Activated T-cell treated with anti-CD3 and anti-CD28 coated beads, Interleukin-2, amount 50 U/mL, for 4 hours (primary cell): ENCODE results near the gene ACBD7. TPM values are rescaled to one million over a fixed set of nuclear protein-coding genes. Genes with fewer than 3 reads are reported as not detected.

Experiments used
- ATAC-seq, 2 donors: fragments of 200-7000 bp; cut with Tn5 transposase; one replicate each; pipeline ENCODE4 v1.10.0; 2021
- DNase-seq: peaks from one replicate; pipeline ENCODE4 v3.0.0-alpha.2; 2020
- H3K27me3 Mint-ChIP-seq: one replicate; pipeline ENCODE4 v1.8.0; 2021; ENCODE audit warnings: low read depth, mixed read lengths
- H3K36me3 Mint-ChIP-seq: one replicate; pipeline ENCODE4 v1.8.0; 2022; ENCODE audit warnings: mixed read lengths; ENCODE audit not compliant: insufficient read depth
- H3K4me1 Mint-ChIP-seq: one replicate; pipeline ENCODE4 v1.8.0; 2021; ENCODE audit warnings: low read depth, mixed read lengths
- H3K4me3 Mint-ChIP-seq: one replicate; pipeline ENCODE4 v1.8.0; 2021; ENCODE audit warnings: mild to moderate bottlenecking, moderate library complexity, mixed read lengths
- H3K9me3 Mint-ChIP-seq: one replicate; pipeline ENCODE4 v1.8.0; 2021; ENCODE audit warnings: mixed read lengths
- total RNA-seq, 3 donors: library from RNA; stranded (reverse); gene quantifications; one replicate each; pipeline ENCODE4 v1.2.1, GENCODE V29; 2021

ACBD7 gene
- total RNA-seq, 3 donors from 2014 or later: 0.23 to 0.79 (median 0.52) TPM

DNA sequence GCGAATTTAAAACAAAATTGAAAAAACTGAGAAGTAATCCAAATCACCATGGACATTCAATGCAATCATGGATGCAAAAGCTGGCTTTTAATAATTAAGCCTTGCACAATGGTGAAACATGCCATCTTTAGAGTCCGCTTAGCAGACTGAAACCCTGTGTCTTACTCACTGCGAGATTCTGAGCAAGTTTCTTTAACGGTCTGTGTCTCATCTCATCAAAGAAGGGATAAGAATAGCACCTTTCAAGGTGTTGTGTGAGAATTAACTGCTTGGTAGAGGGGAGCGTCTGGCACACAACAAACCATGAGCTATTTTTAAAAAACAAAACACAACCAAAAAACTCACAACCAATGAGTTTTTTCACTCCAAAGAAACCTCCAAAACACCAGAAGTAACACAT, 21.4 kb downstream of the ACBD7 start:
- Mint-ChIP-seq H3K27me3 (peaks cover 6% of the 10 kb centered on the region), H3K4me1 (no peaks in the 10 kb centered on the region), H3K9me3 (peaks cover 4% of the 10 kb centered on the region), H3K36me3 (no peaks in the 10 kb centered on the region), H3K4me3 (no peak overlapping the region)
- DNase-seq (no peak), ATAC-seq (no peak)

DNA sequence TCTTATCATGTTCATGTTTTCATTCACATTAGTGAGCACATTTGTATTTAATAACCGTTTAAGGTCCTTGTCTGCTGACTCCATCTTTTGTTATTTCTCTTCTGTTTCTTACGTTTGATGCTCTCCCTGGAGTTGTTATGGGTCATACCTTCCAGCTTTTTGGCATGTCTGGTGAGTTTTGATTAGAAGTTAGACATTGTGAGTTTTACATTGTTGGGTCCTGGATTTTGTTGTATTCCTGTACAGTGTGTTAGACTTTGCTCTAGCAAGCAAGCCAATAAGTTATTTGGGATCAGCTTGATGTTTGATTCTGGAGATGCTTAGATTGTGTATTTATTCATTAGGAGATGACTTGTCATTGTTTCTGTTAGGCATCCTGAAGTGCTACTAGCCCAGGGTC, 27.9 kb downstream of the ACBD7 start:
- H3K9me3 Mint-ChIP-seq: peaks cover 20% of the 10 kb centered on the region

DNA sequence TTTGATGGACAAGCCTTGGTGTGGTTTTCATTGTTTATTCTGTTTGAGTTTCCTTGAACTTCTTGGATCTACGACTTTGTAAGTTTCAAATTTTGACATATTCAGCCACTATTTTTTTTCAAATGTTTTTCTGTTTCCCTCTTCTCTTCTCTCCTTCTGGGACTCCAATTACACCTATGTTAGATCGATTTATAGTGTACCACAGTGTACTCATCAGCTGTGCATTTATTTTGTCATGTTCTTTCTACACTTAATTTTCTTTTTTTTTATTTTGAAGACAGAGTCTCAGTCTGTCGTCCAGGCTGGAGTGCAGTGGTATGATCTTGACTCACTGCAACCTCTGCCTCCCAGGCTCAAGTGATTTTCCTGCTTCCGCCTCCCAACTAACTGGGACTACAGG, 28.7 kb downstream of the ACBD7 start:
- Mint-ChIP-seq H3K27me3 (peaks cover 21% of the 10 kb centered on the region), H3K36me3 (peaks cover 3% of the 10 kb centered on the region), H3K4me3 (no peak overlapping the region), H3K9me3 (peaks cover 17% of the 10 kb centered on the region), H3K4me1 (no peaks in the 10 kb centered on the region)
- ATAC-seq (no peak), DNase-seq (no peak)

More for the DNA sequence above, 27.9 kb downstream of the ACBD7 start:
- Mint-ChIP-seq H3K27me3 (peaks cover 21% of the 10 kb centered on the region), H3K4me3 (no peak overlapping the region), H3K36me3 (peaks cover 3% of the 10 kb centered on the region), H3K4me1 (no peaks in the 10 kb centered on the region)
- DNase-seq: no peak
- ATAC-seq: no peak

GRCh38 chr10:15058689-15059088, 29.9 kb downstream of the ACBD7 start:
- Mint-ChIP-seq H3K9me3 (peaks cover 17% of the 10 kb centered on the region), H3K4me1 (no peaks in the 10 kb centered on the region), H3K36me3 (peaks cover 3% of the 10 kb centered on the region), H3K4me3 (no peak overlapping the region), H3K27me3 (peaks cover 21% of the 10 kb centered on the region)
- DNase-seq (no peak), ATAC-seq (no peak)

GRCh38 chr10:15053061-15053460, 35.5 kb downstream of the ACBD7 start:
- Mint-ChIP-seq H3K9me3 (no peaks in the 10 kb centered on the region), H3K4me1 (no peaks in the 10 kb centered on the region)

GRCh38 chr10:15052121-15052520, 36.5 kb downstream of the ACBD7 start:
- Mint-ChIP-seq H3K4me3 (no peak overlapping the region), H3K36me3 (no peaks in the 10 kb centered on the region), H3K27me3 (peaks cover 2% of the 10 kb centered on the region), H3K4me1 (no peaks in the 10 kb centered on the region), H3K9me3 (no peaks in the 10 kb centered on the region)
- ATAC-seq (no peak), DNase-seq (no peak)

More at GRCh38 chr10:15053061-15053460, 35.5 kb downstream of the ACBD7 start:
- DNase-seq: no peak
- H3K27me3 Mint-ChIP-seq: peaks cover 2% of the 10 kb centered on the region
- H3K4me3 Mint-ChIP-seq: no peak overlapping the region
- H3K36me3 Mint-ChIP-seq: no peaks in the 10 kb centered on the region
- no peak for ATAC-seq

DNA sequence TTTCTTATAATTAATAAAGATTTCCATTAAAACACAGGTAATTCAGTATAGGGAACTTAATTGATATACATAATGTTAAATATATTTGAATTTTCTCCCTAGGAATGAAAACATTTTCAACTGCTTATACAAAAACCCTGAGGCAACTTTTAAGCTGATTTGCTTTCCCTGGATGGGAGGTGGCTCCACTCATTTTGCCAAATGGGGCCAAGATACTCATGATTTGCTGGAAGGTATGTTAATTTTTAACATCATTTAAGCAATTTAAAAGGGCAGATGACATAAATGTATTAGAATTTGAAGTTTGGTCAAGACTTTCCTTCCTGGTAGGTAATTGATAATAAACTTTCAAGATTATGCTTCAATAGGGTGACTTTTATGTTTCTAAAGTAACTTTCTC, 39.0 kb downstream of the ACBD7 start:
- no peak for DNase-seq
- no peaks in the 10 kb centered on the region for H3K36me3 Mint-ChIP-seq
- no peak for ATAC-seq
- peaks cover 3% of the 10 kb centered on the region for H3K4me1 Mint-ChIP-seq
- no peaks in the 10 kb centered on the region for H3K27me3 Mint-ChIP-seq
- no peak overlapping the region for H3K4me3 Mint-ChIP-seq
- no peaks in the 10 kb centered on the region for H3K9me3 Mint-ChIP-seq

DNA sequence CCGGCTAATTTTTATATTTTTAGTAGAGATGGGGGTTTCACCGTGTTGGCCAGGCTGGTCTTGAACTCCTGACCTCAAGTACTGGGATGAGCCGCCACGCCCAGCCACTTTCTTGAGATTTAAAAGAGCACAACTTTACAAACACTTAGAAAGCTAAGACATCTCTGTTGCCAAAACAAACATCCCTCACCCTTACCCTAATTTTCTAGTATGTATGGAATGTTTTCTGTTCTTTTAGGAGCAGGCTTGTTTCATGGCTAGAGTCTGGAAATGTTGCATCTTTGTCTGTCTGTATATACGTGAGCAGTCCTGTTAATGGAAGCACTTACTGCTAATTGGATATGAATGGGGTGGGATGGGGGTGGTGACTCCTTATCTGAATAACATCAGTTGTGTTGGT, 42.0 kb downstream of the ACBD7 start:
- Mint-ChIP-seq H3K9me3 (no peaks in the 10 kb centered on the region), H3K36me3 (no peaks in the 10 kb centered on the region), H3K27me3 (no peaks in the 10 kb centered on the region), H3K4me3 (no peak overlapping the region), H3K4me1 (peaks cover 6% of the 10 kb centered on the region)
- ATAC-seq (no peak), DNase-seq (no peak)

GRCh38 chr10:15045380-15045779, 43.2 kb downstream of the ACBD7 start:
- H3K9me3 Mint-ChIP-seq: no peaks in the 10 kb centered on the region

DNA sequence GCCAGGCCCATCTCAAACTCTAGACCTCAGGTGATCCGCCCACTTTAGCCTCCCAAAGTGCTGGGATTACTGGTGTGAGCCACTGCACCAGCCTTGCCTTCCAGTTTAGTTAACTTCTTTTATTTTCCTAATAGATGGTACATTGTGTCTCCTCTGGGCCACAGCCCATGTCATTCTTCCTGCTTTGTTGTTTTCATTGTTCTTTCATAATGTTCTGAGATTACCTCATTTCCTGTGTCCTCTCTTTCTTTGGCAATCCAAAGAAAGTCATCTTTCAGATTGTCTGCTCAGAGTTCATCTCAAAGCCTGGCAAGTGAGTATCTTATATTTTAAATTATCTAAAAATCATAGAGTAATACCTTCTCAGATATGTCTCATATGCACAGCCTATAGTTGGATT, 44.9 kb downstream of the ACBD7 start, which contains the start of gene OLAH:
Gene OLAH (plus strand): TSS at position 270 of the 400 bp plus-strand sequence. CDS start 3,346 bp downstream, outside the sequence.
- Mint-ChIP-seq H3K4me1 (peaks cover 6% of the 10 kb centered on the region), H3K9me3 (no peaks in the 10 kb centered on the region), H3K36me3 (no peaks in the 10 kb centered on the region), H3K4me3 (no peak within 1 kb of the TSS), H3K27me3 (no peaks in the 10 kb centered on the region)
- DNase-seq (no peak), ATAC-seq (no peak)

More at GRCh38 chr10:15045380-15045779, 43.2 kb downstream of the ACBD7 start:
- Mint-ChIP-seq H3K36me3 (no peaks in the 10 kb centered on the region), H3K27me3 (no peaks in the 10 kb centered on the region), H3K4me3 (no peak overlapping the region), H3K4me1 (peaks cover 6% of the 10 kb centered on the region)
- no peak for ATAC-seq
- no peak for DNase-seq

- H3K9me3 Mint-ChIP-seq: no peaks in the 10 kb centered on the region
- no peaks in the 10 kb centered on the region for H3K36me3 Mint-ChIP-seq
- H3K27me3 Mint-ChIP-seq: no peaks in the 10 kb centered on the region
- no peak overlapping the region for H3K4me3 Mint-ChIP-seq
- ATAC-seq (no peak), DNase-seq (no peak)
- no peaks in the 10 kb centered on the region for H3K4me1 Mint-ChIP-seq
Observed at GRCh38 chr10:15038416-15038815, 50.2 kb downstream of the ACBD7 start.

GRCh38 chr10:15037691-15038090, 50.9 kb downstream of the ACBD7 start:
- Mint-ChIP-seq H3K4me3 (no peak overlapping the region), H3K27me3 (no peaks in the 10 kb centered on the region), H3K36me3 (no peaks in the 10 kb centered on the region), H3K4me1 (no peaks in the 10 kb centered on the region), H3K9me3 (no peaks in the 10 kb centered on the region)
- DNase-seq: no peak
- ATAC-seq: no peak

DNA sequence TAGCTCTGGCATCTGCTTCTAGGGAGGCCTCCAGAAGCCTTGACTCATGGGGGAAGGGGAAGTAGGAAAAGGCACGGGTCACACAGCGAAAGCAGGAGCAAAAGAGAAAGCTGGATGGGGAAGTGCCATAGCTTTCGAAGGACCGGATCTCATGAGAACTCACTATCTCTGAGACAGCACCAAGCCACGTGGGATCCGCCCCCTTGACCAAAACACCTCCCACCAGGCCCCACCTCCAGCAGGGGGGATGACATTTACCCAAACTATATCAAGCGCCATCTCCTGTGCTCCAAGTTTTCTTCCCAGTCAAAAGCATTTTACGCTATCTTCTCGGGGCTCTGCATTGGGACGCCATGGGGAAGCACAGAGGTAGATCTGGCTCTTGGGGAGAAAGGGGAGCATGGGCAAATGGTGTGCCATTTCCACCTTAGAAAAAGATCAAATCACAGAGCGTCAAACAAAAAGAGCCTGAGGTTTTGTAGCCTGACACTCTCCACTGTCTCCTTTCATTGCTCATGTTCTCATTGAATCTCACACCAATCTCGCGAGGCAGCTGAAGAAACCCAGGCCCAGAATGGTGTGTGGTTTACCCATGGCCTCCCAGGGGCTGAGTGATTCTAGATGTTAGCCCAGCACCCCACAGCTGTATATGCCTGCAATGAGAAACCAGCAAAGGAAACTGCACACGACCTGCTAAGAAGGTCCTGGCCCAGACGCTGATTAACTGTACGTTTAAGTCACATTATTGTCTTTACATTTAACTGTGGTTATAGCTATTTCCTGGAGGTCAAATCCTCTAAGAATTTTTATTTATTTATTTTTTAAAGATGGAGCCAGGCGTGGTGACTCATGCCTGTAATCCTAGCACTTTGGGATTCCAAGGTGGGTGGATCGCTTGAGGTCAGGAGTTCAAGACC, 52.9 kb downstream of the ACBD7 start:
- Mint-ChIP-seq H3K9me3 (no peaks in the 10 kb centered on the region), H3K36me3 (no peaks in the 10 kb centered on the region), H3K4me1 (no peaks in the 10 kb centered on the region), H3K4me3 (no peak overlapping the region), H3K27me3 (no peaks in the 10 kb centered on the region)
- ATAC-seq (no peak), DNase-seq (no peak)

DNA sequence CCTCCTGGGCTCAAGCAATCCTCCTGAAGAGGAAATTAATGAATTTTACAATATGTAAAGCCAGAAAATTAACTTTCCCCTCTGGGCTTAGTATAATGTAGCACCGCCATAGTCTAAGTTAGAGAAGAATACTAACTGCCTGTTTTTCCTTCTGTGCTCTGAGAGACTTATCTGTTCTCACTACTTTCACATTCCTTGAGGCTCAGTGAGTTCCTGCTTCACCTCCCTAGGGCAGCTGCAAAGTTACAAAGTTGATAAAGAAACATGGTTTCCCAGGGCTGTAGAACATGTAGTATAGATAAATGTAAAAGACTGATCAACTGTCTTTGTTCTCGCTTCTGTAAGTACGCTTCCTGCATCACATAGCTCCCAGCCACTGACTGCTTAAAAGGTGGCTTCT, 60.8 kb downstream of the ACBD7 start:
- Mint-ChIP-seq H3K9me3 (no peaks in the 10 kb centered on the region), H3K27me3 (no peaks in the 10 kb centered on the region), H3K36me3 (no peaks in the 10 kb centered on the region), H3K4me1 (peaks cover 7% of the 10 kb centered on the region), H3K4me3 (no peak overlapping the region)
- DNase-seq (no peak), ATAC-seq (no peak)
